ENCODE data around the gene NCR3LG1. TPM values are rescaled to one million over a fixed set of nuclear protein-coding genes. Genes with fewer than 3 reads are reported as not detected.
A peak's percentile ranks its signal among the peaks of the same experiment; 100 is the strongest.

The NCR3LG1 gene
- total RNA-seq, 1 experiment from 2014 or later, result 14.2 TPM

GRCh38 chr11:17389211-17389956 lies 37.8 kb downstream of the NCR3LG1 start:
- H3K4me3 Mint-ChIP-seq (ENCODE audit: unreplicated experiment), result peak overlapping the region; percentile 71
- POLR2A ChIA-PET, result interaction anchor here (1.2 kb wide), 1 partner anchor 139 kb away, joined by 3 read pairs; no protein-coding TSS in a partner anchor
- no TSS peak for BruUV-seq (replicated peaks)
- no peaks in the 10 kb centered on the region for H3K4me1 Mint-ChIP-seq (ENCODE audit: insufficient read depth, unreplicated experiment)
- TF ChIP-seq CTCF (IDR thresholded peaks at IDR 0.05; ENCODE audit: unreplicated experiment), result peak; percentile 91
- H3K9me3 Mint-ChIP-seq (ENCODE audit: unreplicated experiment), result no peaks in the 10 kb centered on the region
- CTCF ChIA-PET, result interaction anchor here (0.6 to 2.5 kb wide), 16 partner anchors 8 to 530 kb away, joined by 3 to 14 read pairs (median 4); no protein-coding TSS in a partner anchor
- DNase-seq (ENCODE audit: unreplicated experiment), result peak; percentile 74
- no peaks in the 10 kb centered on the region for H3K36me3 Mint-ChIP-seq (ENCODE audit: insufficient read depth, unreplicated experiment)
- intact Hi-C loops (cut with micrococcal nuclease), result loop anchor here (1.0 kb wide), 1 partner anchor 90 kb away; no protein-coding TSS in a partner anchor
- H3K27me3 Mint-ChIP-seq (ENCODE audit: insufficient read depth, unreplicated experiment), result no peaks in the 10 kb centered on the region
- no peak overlapping the region for H3K27ac Mint-ChIP-seq (ENCODE audit: low read depth, unreplicated experiment)

GRCh38 chr11:17389957-17390649 lies 38.5 kb downstream of the NCR3LG1 start:
- peak overlapping the region; percentile 71 for H3K4me3 Mint-ChIP-seq (ENCODE audit: unreplicated experiment)
- ChIA-PET POLR2A (interaction anchor here (1.2 kb wide), 1 partner anchor 138 kb away, joined by 3 read pairs; no protein-coding TSS in a partner anchor), CTCF (interaction anchor here (0.6 to 2.5 kb wide), 9 partner anchors 9 to 138 kb away, joined by 3 to 14 read pairs (median 4); no protein-coding TSS in a partner anchor)
- no peak overlapping the region for H3K27ac Mint-ChIP-seq (ENCODE audit: low read depth, unreplicated experiment)
- H3K4me1 Mint-ChIP-seq (ENCODE audit: insufficient read depth, unreplicated experiment), result no peaks in the 10 kb centered on the region
- BruUV-seq (replicated peaks), result no TSS peak
- no peaks in the 10 kb centered on the region for H3K36me3 Mint-ChIP-seq (ENCODE audit: insufficient read depth, unreplicated experiment)
- intact Hi-C loops (cut with micrococcal nuclease), result loop anchor here (1.0 kb wide), 1 partner anchor 89 kb away; no protein-coding TSS in a partner anchor
- H3K9me3 Mint-ChIP-seq (ENCODE audit: unreplicated experiment), result no peaks in the 10 kb centered on the region
- no peaks in the 10 kb centered on the region for H3K27me3 Mint-ChIP-seq (ENCODE audit: insufficient read depth, unreplicated experiment)
- DNase-seq (ENCODE audit: unreplicated experiment), result no peak
- no peak for TF ChIP-seq CTCF (IDR thresholded peaks at IDR 0.05; ENCODE audit: unreplicated experiment)

GRCh38 chr11:17391493-17392355 lies 40.1 kb downstream of the NCR3LG1 start:
- CTCF ChIA-PET, result interaction anchor here (0.6 to 2.1 kb wide), 3 partner anchors 9 to 136 kb away, joined by 3 to 4 read pairs (median 3); no protein-coding TSS in a partner anchor

More at GRCh38 chr11:17391493-17392355, 40.1 kb downstream of the NCR3LG1 start:
- H3K9me3 Mint-ChIP-seq (ENCODE audit: unreplicated experiment), result no peaks in the 10 kb centered on the region
- no peaks in the 10 kb centered on the region for H3K4me1 Mint-ChIP-seq (ENCODE audit: insufficient read depth, unreplicated experiment)
- POLR2A ChIA-PET, result no interaction called here
- no peak overlapping the region for H3K4me3 Mint-ChIP-seq (ENCODE audit: unreplicated experiment)
- TF ChIP-seq CTCF (IDR thresholded peaks at IDR 0.05; ENCODE audit: unreplicated experiment), result no peak
- DNase-seq (ENCODE audit: unreplicated experiment), result no peak
- no peak overlapping the region for H3K27ac Mint-ChIP-seq (ENCODE audit: low read depth, unreplicated experiment)
- no peaks in the 10 kb centered on the region for H3K27me3 Mint-ChIP-seq (ENCODE audit: insufficient read depth, unreplicated experiment)
- intact Hi-C loops (cut with micrococcal nuclease), result no loop called here
- BruUV-seq (replicated peaks), result no TSS peak
- H3K36me3 Mint-ChIP-seq (ENCODE audit: insufficient read depth, unreplicated experiment), result no peaks in the 10 kb centered on the region
